Measurements from ENCODE around the gene KNOP1. TPM values are rescaled to one million over a fixed set of nuclear protein-coding genes. Genes with fewer than 3 reads are reported as not detected.

Gene KNOP1
- total RNA-seq, 4 donors from 2014 or later, result 17.3 to 37.2 (median 26.2) TPM

DNA sequence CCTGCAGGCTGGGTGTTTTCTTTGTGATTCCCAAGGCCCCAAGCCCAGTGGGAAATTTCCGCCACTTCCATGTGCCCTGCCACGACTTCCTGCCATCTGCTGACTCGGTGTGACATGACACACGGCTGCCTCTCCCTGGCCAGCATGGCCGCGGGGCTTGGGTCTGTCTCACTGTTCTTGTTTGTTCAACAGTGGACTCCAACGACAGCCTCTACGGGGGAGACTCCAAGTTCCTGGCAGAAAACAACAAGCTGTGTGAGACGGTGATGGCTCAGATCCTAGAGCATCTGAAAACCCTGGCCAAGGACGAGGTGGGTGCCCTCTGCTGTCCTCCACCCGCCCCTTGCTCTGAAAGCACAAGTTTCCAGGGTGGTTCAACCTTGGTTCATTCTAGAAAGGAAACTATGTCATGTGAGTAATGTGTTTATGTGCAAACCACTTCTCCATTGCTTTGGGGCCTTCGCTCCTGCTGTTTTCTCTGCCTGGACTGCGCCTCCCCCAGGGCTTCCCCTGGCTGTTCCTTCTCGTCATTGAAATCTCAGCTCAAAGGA, 26.8 kb downstream of the KNOP1 start:
- WGBS, 2 donors, result 64 to 66% methylated on average over 14 of the region's 14 CpGs
- no peak overlapping the region for H3K4me3 ChIP-seq
- H3K4me1 ChIP-seq, result peaks cover 0 to 50% (median 8%) of the 10 kb centered on the region in 4 donors
- peak overlapping the region in 2 of 4 donors; percentile 13 to 82 for H3K27ac ChIP-seq
- peaks cover 0 to 69% (median 0%) of the 10 kb centered on the region in 3 donors for H3K36me3 ChIP-seq
- no peaks in the 10 kb centered on the region for H3K9me3 ChIP-seq
- peak in 1 of 2 donors; percentile 24 for DNase-seq (ENCODE audit: low spot score in 2 of 2)
- TF ChIP-seq POLR2A (IDR thresholded peaks at IDR 0.05) (no peak), EP300 (IDR thresholded peaks at IDR 0.05) (peak in 1 of 2 donors; percentile 53)
- TF ChIP-seq, protein P1, sequence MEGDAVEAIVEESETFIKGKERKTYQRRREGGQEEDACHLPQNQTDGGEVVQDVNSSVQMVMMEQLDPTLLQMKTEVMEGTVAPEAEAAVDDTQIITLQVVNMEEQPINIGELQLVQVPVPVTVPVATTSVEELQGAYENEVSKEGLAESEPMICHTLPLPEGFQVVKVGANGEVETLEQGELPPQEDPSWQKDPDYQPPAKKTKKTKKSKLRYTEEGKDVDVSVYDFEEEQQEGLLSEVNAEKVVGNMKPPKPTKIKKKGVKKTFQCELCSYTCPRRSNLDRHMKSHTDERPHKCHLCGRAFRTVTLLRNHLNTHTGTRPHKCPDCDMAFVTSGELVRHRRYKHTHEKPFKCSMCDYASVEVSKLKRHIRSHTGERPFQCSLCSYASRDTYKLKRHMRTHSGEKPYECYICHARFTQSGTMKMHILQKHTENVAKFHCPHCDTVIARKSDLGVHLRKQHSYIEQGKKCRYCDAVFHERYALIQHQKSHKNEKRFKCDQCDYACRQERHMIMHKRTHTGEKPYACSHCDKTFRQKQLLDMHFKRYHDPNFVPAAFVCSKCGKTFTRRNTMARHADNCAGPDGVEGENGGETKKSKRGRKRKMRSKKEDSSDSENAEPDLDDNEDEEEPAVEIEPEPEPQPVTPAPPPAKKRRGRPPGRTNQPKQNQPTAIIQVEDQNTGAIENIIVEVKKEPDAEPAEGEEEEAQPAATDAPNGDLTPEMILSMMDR (IDR thresholded peaks at IDR 0.05), result no peak
- H3K27me3 ChIP-seq, result no peaks in the 10 kb centered on the region

DNA sequence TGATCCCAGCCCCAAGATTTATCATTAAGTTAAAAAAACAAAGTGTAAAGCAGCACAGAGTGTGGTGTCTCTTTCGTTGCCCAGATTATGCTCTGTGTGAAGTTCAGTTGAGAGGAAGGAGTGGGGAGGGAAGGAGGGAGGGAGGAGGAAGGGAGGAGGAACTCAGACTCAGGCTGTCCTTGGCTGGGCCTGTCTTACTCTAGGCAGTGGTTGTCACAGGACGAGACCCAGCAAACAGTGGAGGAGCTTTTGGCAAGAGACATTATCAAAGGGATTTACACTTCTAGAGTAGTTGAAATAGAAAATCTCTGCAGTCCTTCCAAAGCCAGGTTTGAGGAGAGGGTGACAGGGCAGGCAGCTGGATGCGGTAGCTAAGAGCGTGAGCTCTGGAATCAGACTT, 27.8 kb downstream of the KNOP1 start:
- WGBS, 2 donors, result 67% methylated on average over 4 of the region's 4 CpGs
- Histone ChIP-seq H3K9me3 (peaks cover 0 to 2% (median under 1%) of the 10 kb centered on the region in 4 donors), H3K4me3 (no peak overlapping the region), H3K36me3 (peaks cover 0 to 77% (median 0%) of the 10 kb centered on the region in 3 donors), H3K27ac (peak overlapping the region in 2 of 4 donors; percentile 21 to 82), H3K4me1 (peaks cover 0 to 45% (median 4%) of the 10 kb centered on the region in 4 donors), H3K27me3 (no peaks in the 10 kb centered on the region)
- no peak for TF ChIP-seq EP300 (IDR thresholded peaks at IDR 0.05)
- TF ChIP-seq POLR2A (IDR thresholded peaks at IDR 0.05), result no peak
- TF ChIP-seq, protein P1 (IDR thresholded peaks at IDR 0.05), result no peak
- no peak for DNase-seq (ENCODE audit: low spot score in 2 of 2)

DNA sequence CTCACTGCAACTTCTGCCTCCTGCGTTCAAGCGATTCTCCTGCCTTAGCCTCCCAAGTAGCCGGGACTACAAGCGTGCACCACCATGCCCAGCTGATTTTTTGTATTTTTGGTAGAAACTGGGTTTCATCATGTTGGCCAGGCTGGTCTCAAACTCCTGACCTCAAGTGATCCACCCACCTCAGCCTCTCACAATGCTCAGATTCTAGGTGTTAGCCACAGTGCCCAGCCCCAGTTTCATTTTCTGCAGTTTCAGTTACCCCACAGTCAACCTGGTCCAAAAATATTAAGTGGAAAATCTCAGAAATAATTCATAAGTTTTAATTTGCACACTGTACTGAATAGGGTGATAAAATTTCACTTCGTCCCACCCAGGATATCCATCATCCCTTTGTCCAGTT, 28.7 kb downstream of the KNOP1 start:
- 97 to 99% methylated on average over 5 of the region's 5 CpGs for WGBS, 2 donors
- peak overlapping the region in 3 of 4 donors; percentile 21 to 82 (median 27) for H3K27ac ChIP-seq
- peaks cover 0 to 4% (median 2%) of the 10 kb centered on the region in 4 donors for H3K9me3 ChIP-seq
- H3K4me1 ChIP-seq, result peaks cover 0 to 45% (median 4%) of the 10 kb centered on the region in 4 donors
- DNase-seq (ENCODE audit: low spot score in 2 of 2), result no peak
- peaks cover 0 to 77% (median 0%) of the 10 kb centered on the region in 3 donors for H3K36me3 ChIP-seq
- H3K4me3 ChIP-seq, result no peak overlapping the region
- H3K27me3 ChIP-seq, result no peaks in the 10 kb centered on the region
- TF ChIP-seq EP300 (IDR thresholded peaks at IDR 0.05) (no peak), POLR2A (IDR thresholded peaks at IDR 0.05) (no peak)
- TF ChIP-seq, protein P1 (IDR thresholded peaks at IDR 0.05), result no peak

DNA sequence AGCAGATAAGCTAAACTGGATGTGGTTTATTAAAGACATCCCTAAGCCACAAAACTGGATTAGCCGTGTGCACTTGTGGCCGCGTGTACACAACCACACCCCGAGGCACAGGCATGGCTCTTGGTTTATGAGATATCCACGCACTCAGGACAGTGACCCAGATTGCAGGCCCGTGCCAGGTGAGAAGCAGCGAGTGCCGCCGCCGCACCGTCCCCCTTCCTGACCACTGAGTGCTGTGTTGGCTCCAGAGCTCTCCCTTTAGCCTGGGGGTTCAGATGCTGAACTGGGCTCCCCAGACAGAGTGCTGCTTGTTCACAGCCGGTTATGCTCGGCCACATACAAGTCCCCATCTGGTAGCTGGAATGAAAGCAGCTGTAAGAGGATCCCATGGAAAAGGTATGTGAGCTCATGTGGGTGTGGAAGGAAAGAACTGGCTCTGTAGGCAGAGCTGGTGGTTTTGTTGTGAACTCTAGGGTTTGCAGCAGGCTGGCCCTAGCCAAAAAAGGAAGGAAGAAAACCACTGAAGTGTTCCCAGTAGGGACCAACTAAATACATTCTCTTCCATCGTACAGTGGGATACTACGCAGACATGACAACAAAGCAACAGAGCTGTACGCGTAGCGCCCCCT, 29.5 kb downstream of the KNOP1 start:
- 77 to 83% methylated on average over 17 to 18 of the region's 18 CpGs for WGBS, 2 donors
- Histone ChIP-seq H3K27ac (peak overlapping the region; percentile 7 to 82 (median 49)), H3K36me3 (peaks cover 0 to 80% (median 2%) of the 10 kb centered on the region in 3 donors), H3K27me3 (no peaks in the 10 kb centered on the region), H3K4me3 (no peak overlapping the region), H3K4me1 (peaks cover 0 to 45% (median 4%) of the 10 kb centered on the region in 4 donors), H3K9me3 (peaks cover 0 to 4% (median 2%) of the 10 kb centered on the region in 4 donors)
- TF ChIP-seq, protein P1 (IDR thresholded peaks at IDR 0.05), result no peak
- peak in 1 of 2 donors; percentile 66 for TF ChIP-seq EP300 (IDR thresholded peaks at IDR 0.05)
- DNase-seq (ENCODE audit: low spot score in 2 of 2), result peak in 1 of 2 donors; percentile 20

DNA sequence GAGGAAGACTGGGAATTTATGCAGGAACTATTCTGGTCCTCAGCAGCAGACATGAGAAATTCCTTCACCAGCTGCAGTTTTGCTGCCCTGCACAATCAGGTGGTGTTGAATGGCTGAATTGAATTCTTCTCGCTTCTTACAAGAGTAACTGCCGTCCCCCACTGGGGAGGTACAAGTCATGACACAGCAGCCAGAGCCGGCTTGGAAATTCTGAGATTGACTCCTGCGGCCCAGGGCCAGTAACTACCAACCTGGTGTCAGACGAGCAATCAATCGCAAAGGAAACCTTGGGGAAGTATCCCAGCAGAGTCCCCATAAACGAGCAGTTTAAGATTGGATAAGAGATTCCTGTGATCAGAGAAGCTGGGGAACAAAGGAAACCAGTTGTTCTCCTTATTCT, 30.7 kb downstream of the KNOP1 start:
- H3K4me1 ChIP-seq, result peaks cover 0 to 45% (median 4%) of the 10 kb centered on the region in 4 donors
- peaks cover 0 to 4% (median 2%) of the 10 kb centered on the region in 4 donors for H3K9me3 ChIP-seq
- no peaks in the 10 kb centered on the region for H3K27me3 ChIP-seq
- no peak overlapping the region for H3K4me3 ChIP-seq
- 78% methylated on average over 7 of the region's 7 CpGs for WGBS, 2 donors
- no peak for TF ChIP-seq EP300 (IDR thresholded peaks at IDR 0.05)
- TF ChIP-seq, protein P1 (IDR thresholded peaks at IDR 0.05), result no peak
- no peak for TF ChIP-seq POLR2A (IDR thresholded peaks at IDR 0.05)
- peaks cover 0 to 81% (median 5%) of the 10 kb centered on the region in 3 donors for H3K36me3 ChIP-seq
- no peak for DNase-seq (ENCODE audit: low spot score in 2 of 2)
- H3K27ac ChIP-seq, result peak overlapping the region in 2 of 4 donors; percentile 19 to 82

All from tibial nerve (tissue), 4 donors.